ENCODE results near the gene HCN3.

DNA sequence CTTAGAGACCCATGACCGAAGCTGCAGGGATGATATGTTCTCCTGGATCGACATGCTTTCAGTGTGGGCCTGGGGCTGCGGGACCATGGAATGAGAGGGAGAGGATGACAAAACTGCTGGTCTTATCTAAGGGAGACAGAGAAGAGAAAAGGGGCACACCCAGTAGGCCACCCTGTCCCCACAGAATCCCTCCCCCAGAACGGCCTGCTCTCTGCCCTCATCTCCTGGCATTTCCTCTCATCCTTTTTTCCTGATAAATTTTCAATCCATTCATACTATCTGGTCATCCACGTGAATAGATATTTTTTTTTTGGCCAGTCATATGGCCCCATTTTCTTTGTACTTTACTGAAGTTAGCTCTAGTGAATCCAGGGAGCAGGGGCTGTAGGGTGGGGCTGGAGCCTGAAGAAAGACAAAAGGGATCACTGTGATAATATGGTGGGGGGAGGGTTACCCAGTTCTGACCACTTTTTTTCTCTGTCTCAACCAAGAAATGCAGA, 24.1 kb downstream of the HCN3 start, which contains the start of gene PKLR:
- TF ChIP-seq, protein P1, sequence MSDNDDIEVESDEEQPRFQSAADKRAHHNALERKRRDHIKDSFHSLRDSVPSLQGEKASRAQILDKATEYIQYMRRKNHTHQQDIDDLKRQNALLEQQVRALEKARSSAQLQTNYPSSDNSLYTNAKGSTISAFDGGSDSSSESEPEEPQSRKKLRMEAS (IDR thresholded peaks at IDR 0.05), result no peak
- TF ChIP-seq YY1 (IDR thresholded peaks at IDR 0.05; ENCODE audit: low read depth), result no peak
- no peak for TF ChIP-seq FOXM1 (IDR thresholded peaks at IDR 0.05; ENCODE audit: borderline replicate concordance, low read depth)
- TF ChIP-seq, protein P2, sequence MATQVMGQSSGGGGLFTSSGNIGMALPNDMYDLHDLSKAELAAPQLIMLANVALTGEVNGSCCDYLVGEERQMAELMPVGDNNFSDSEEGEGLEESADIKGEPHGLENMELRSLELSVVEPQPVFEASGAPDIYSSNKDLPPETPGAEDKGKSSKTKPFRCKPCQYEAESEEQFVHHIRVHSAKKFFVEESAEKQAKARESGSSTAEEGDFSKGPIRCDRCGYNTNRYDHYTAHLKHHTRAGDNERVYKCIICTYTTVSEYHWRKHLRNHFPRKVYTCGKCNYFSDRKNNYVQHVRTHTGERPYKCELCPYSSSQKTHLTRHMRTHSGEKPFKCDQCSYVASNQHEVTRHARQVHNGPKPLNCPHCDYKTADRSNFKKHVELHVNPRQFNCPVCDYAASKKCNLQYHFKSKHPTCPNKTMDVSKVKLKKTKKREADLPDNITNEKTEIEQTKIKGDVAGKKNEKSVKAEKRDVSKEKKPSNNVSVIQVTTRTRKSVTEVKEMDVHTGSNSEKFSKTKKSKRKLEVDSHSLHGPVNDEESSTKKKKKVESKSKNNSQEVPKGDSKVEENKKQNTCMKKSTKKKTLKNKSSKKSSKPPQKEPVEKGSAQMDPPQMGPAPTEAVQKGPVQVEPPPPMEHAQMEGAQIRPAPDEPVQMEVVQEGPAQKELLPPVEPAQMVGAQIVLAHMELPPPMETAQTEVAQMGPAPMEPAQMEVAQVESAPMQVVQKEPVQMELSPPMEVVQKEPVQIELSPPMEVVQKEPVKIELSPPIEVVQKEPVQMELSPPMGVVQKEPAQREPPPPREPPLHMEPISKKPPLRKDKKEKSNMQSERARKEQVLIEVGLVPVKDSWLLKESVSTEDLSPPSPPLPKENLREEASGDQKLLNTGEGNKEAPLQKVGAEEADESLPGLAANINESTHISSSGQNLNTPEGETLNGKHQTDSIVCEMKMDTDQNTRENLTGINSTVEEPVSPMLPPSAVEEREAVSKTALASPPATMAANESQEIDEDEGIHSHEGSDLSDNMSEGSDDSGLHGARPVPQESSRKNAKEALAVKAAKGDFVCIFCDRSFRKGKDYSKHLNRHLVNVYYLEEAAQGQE (IDR thresholded peaks at IDR 0.05; ENCODE audit: low read depth), result no peak
- TF ChIP-seq, protein P3, sequence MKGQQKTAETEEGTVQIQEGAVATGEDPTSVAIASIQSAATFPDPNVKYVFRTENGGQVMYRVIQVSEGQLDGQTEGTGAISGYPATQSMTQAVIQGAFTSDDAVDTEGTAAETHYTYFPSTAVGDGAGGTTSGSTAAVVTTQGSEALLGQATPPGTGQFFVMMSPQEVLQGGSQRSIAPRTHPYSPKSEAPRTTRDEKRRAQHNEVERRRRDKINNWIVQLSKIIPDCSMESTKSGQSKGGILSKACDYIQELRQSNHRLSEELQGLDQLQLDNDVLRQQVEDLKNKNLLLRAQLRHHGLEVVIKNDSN (IDR thresholded peaks at IDR 0.05), result no peak
- no peak for TF ChIP-seq EGR1 (IDR thresholded peaks at IDR 0.05)
- no peak for TF ChIP-seq TCF12 (IDR thresholded peaks at IDR 0.05; ENCODE audit: low read depth)
- no peak for TF ChIP-seq CEBPB (IDR thresholded peaks at IDR 0.05)
- no peak for TF ChIP-seq TAF1 (IDR thresholded peaks at IDR 0.05; ENCODE audit: low read depth)

Data from Ishikawa (cell line).